Left colon (tissue), 2 donors: Measurements from ENCODE around the gene VPS35. TPM values are rescaled to one million over a fixed set of nuclear protein-coding genes. Genes with fewer than 3 reads are reported as not detected.
A peak's percentile ranks its signal among the peaks of the same experiment; 100 is the strongest.
"Not testable (repeated sequence)": the region's sequence is repeated elsewhere in the genome, so short reads cannot be mapped to it uniquely, and the experiment has no call there.

Source experiments
- ATAC-seq: fragments of 200-7000 bp; cut with Tn5 transposase; one replicate; pipeline ENCODE4 v1.9.1; 2020; ENCODE audit warnings: mild to moderate bottlenecking, moderate library complexity
- DNase-seq, 2 donors: peaks; one replicate each; pipeline ENCODE4 v3.0.0-alpha.2; 2020
- intact Hi-C, 2 donors: fragments of 100-400 bp; cut with DNase I in 1 of 2; cut with micrococcal nuclease in 1 of 2; formaldehyde crosslinking; loops; one replicate each; pipeline versions ENCODE4 v1.11.2 to v1.14.0; 2022; cut with DNase I, micrococcal nuclease
- total RNA-seq, 2 donors: library from RNA; stranded (reverse); fragmentation: NEBNext Ultra II Directional; extraction: Animal tissue kit (Norgen Biotek cat#: 25700); gene quantifications; one replicate each; pipeline ENCODE4 v1.2.1, GENCODE V29; 2021
- donor health status: DM: no; HTN: no; CAD: no.
- donor health status: DM: yes; HTN: yes; CAD: no.

VPS35 gene
- total RNA-seq, 2 donors from 2014 or later = 82.1 to 108 TPM

DNA sequence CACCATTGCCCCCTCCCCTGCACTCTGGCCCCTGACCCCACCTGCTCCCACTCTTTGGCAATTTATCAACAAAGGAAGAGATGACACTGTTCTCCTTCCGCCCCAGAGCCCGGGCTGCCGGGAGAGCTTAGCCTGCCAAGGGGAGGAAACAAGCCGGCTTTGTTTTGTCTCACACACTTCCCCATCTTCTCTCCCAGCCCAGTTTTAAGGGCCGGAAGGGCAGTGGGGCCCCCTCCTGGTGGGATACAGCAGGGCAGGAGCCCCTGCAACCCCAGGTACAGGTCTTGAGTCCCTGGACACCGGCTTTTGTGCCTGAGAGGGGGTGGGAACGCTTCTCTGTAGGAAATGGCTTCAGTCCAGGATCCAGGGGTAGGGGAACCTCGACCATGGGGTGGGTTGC, 65.7 kb downstream of the VPS35 start:
- peak; percentile 68 for ATAC-seq
- intact Hi-C loops, DNase-seq: not testable (repeated sequence)

DNA sequence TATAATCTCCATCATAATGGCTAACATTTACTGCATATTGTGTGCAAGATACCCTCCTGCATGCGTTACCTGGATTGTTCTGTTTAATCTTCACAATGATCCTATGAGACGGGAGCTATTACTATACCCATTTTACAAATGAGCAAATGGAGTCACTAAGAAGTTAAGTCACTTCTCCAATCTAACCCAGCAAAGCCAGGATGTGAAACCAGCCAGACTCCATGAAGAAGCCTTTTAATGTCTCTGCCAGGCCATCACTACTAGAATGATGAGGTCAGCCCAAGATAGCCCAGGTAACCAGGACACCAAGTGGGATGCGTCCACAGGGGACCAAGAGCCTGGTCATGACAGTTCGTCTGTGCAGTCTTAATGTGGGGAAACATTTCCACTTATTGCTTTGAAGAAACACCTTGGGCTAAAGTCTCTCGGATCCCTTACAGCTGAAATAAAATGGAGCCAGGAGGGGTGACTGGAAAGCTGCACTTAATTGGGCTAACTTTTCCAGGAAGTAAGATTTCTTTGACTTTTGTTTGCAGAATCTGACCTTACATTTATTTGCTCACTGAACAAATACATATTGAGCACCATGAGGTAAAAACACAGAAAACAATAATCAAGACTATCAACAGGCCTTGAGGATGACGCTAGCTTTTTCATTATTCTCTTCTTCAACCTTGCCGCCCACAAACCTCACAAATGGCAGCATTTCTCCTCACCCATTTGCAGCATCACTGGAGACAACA, 66.9 kb downstream of the VPS35 start:
- ATAC-seq (no peak), DNase-seq (no peak)
- intact Hi-C loops = no loop called here

GRCh38 chr16:46621006-46621933, 67.7 kb downstream of the VPS35 start, which contains the start of gene SHCBP1:
Gene SHCBP1 (minus strand): TSS chr16:46621379. CDS start chr16:46621359, 20 bp downstream.
- DNase-seq = peak; percentile 77 to 83
- peak; percentile 91 for ATAC-seq
- intact Hi-C loops = no loop called here

GRCh38 chr16:46620266-46621005, 68.5 kb downstream of the VPS35 start:
- intact Hi-C loops = no loop called here
- DNase-seq = peak in 1 of 2 donors; percentile 17
- ATAC-seq = peak; percentile 40

DNA sequence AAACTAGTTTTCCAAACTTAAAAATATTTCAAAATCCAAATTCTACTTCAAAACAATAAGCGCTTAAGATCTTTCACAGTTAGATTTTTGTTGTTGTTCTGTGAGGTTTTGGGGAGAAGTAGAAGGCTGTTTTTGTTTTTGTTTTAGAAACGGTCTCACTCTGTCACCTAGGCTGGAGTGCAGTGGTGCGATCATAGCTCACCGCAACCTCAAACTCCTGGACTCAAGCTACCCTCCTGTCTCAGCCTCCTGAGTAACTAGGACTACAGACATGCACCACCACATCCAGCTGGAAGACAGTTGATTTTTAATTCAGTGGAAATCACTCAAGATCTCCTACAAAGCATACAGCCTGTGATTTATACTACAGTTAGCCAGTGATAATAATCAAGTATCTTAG, 70.5 kb downstream of the VPS35 start:
- DNase-seq = no peak
- ATAC-seq = no peak
- intact Hi-C loops = no loop called here

DNA sequence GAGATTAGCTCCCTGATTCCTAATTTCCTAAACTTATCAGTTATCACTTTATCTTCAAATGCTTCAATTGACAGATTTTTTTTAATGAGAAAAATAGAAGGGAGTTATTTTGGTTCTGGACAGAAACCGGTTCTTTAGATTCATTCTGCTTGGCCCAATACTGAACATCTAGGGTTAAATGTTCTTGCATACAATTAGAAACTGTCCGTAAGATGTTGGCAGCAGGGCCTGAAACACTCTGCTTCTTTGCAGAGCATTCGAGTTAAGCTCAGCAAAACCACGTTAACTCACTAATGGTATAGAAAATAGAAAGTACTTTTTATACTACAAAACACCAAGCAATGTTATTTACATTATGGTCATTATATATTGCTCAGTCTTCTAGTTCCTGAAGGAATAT, 75.0 kb downstream of the VPS35 start:
- intact Hi-C loops = no loop called here
- ATAC-seq (no peak), DNase-seq (no peak)

DNA sequence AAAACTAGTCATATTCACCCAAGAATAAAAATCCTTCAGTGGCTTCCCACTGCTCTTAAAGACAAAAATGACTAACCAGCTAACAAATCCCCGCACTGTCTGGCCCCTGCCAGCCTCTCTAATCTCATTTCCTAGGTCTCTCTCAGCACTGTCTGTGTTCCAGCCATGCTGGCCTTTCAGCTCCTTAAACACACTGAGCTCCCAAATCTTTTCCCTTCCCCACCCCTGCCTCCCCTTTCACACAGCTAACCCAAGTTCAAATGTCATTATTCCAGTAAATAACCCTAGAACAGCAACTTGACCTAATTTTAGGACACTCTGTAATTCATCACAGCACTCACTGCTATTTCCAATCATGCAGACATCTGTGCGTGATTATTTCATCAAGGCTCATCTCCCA, 75.6 kb downstream of the VPS35 start:
- ATAC-seq = no peak
- intact Hi-C loops = no loop called here
- DNase-seq = no peak

GRCh38 chr16:46612121-46612520, 76.9 kb downstream of the VPS35 start:
- intact Hi-C loops = no loop called here
- no peak for DNase-seq
- no peak for ATAC-seq

GRCh38 chr16:46607529-46607928, 81.4 kb downstream of the VPS35 start:
- ATAC-seq = no peak
- intact Hi-C loops = loop anchor here in 1 of 2 donors (5.0 kb wide), 1 partner anchor 50 kb away; no protein-coding TSS in a partner anchor

GRCh38 chr16:46606231-46606630, 82.7 kb downstream of the VPS35 start:
- DNase-seq = no peak
- ATAC-seq = no peak
- intact Hi-C loops = loop anchor here in 1 of 2 donors (5.0 kb wide), 1 partner anchor 49 kb away; no protein-coding TSS in a partner anchor

More at GRCh38 chr16:46607529-46607928, 81.4 kb downstream of the VPS35 start:
- DNase-seq = no peak

Other genes starting within 250 kb of the VPS35 start
- 1 to 10 TPM; 1.2 to 3.1 TPM for gene SHCBP1, start 67.8 kb downstream of the VPS35 start, total RNA-seq
- 1 to 10 TPM; 3.0 to 8.6 TPM for gene ORC6, start 481 bp upstream of the VPS35 start, total RNA-seq
- gene MYLK3, start 59.2 kb upstream of the VPS35 start, total RNA-seq = under 1 TPM in 1 of 2 donors, not detected in 1; 0.11 TPM
- 1 to 10 TPM; 6.1 to 7.6 TPM for gene C16orf87, start 142.0 kb upstream of the VPS35 start, total RNA-seq
- gene GPT2, start 195.2 kb upstream of the VPS35 start, total RNA-seq = 10 to 100 TPM; 26.8 to 32.1 TPM